Effector memory CD8-positive, alpha-beta T cell (primary cell): Measurements from ENCODE around the gene YY1.
"Not testable (repeated sequence)": the region's sequence is repeated elsewhere in the genome, so short reads cannot be mapped to it uniquely, and the experiment has no call there.

Experiments used
- ATAC-seq: fragments of 150-1000 bp; cut with Tn5 transposase; replicated peaks from 2 replicates; pipeline ENCODE4 v1.10.0; 2021; ENCODE audit warnings: mild to moderate bottlenecking, moderate library complexity
- DNase-seq, 3 experiments: peaks; one replicate each; pipeline ENCODE4 v3.0.0; 2021
- H3K27ac Mint-ChIP-seq, 2 donors: one replicate each; pipeline ENCODE4 v1.8.0; 2022; ENCODE audit warnings: mild to moderate bottlenecking in 2 of 2, mixed read lengths in 2 of 2, moderate library complexity in 2 of 2
- H3K27me3 Mint-ChIP-seq, 2 donors: one replicate each; pipeline ENCODE4 v1.8.0; 2022; ENCODE audit warnings: mixed read lengths in 2 of 2
- H3K36me3 Mint-ChIP-seq: one replicate; pipeline ENCODE4 v1.8.0; 2022; ENCODE audit warnings: mild to moderate bottlenecking, moderate library complexity, mixed read lengths; ENCODE audit not compliant: insufficient read depth
- H3K4me1 Mint-ChIP-seq, 2 donors: one replicate each; pipeline ENCODE4 v1.8.0; 2022; ENCODE audit warnings: low read depth in 2 of 2, mixed read lengths in 2 of 2
- H3K4me3 Mint-ChIP-seq, 2 donors: one replicate each; pipeline ENCODE4 v1.8.0; 2022; ENCODE audit warnings: mild to moderate bottlenecking in 2 of 2, mixed read lengths in 2 of 2, moderate library complexity in 2 of 2
- H3K9me3 Mint-ChIP-seq, 2 donors: one replicate each; pipeline ENCODE4 v1.8.0; 2022; ENCODE audit warnings: mixed read lengths in 2 of 2

Gene YY1

DNA sequence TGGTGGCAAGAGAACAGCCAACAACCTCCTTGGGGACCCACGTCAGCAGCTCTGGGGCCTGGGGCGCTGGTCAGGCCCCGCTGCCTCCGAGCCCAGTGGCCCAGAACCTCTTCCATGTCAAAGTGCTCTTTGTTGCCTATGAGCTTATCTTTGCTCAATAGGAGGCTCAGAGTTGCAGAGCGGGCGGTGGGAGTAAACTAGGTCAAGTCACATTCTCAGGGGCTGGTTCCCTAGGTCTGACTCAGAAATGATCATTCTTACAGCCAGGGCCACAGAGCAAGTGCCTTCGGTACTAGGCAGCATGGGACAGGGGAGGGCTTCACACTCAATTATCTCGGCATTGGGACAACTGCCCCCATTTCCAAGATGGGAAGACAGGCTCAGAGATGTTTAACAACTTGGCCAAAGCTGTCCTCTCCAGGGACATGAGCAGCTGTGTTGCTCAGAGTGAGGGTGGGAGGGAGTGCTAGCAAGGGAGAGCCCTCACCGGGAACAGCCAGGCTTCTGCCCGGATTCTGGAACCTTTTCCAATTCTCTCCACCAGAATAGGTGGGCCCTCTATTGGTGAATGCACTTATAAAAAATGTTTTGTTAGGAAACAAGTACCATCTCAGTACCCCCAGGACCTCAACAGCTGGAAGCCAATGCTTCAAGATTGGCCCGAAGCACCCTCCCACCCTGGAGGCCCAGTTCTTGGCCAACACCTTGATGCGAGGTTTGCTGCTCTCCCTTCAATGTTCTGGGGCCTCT is 55.4 kb downstream of the YY1 start:
- DNase-seq (no peak), ATAC-seq (no peak)
- Mint-ChIP-seq H3K36me3 (peaks cover 22% of the 10 kb centered on the region), H3K27ac (no peak overlapping the region), H3K27me3 (no peaks in the 10 kb centered on the region), H3K4me1 (peaks cover 0 to 16% of the 10 kb centered on the region in 2 donors), H3K9me3 (no peaks in the 10 kb centered on the region), H3K4me3 (no peak overlapping the region)

GRCh38 chr14:100294963-100295330 is 56.0 kb downstream of the YY1 start:
- Mint-ChIP-seq H3K4me3 (no peak overlapping the region), H3K9me3 (no peaks in the 10 kb centered on the region), H3K27ac (no peak overlapping the region), H3K27me3 (no peaks in the 10 kb centered on the region), H3K4me1 (peaks cover 0 to 21% of the 10 kb centered on the region in 2 donors), H3K36me3 (peaks cover 20% of the 10 kb centered on the region)
- DNase-seq, result no peak
- ATAC-seq, result no peak

GRCh38 chr14:100295376-100296105 is 56.6 kb downstream of the YY1 start:
- H3K27ac Mint-ChIP-seq, result no peak overlapping the region
- H3K9me3 Mint-ChIP-seq, result no peaks in the 10 kb centered on the region

GRCh38 chr14:100296106-100296651 is 57.2 kb downstream of the YY1 start:
- ATAC-seq (no peak), DNase-seq (no peak)
- H3K4me1 Mint-ChIP-seq, result peaks cover 0 to 21% of the 10 kb centered on the region in 2 donors
- no peak overlapping the region for H3K4me3 Mint-ChIP-seq
- peaks cover 17% of the 10 kb centered on the region for H3K36me3 Mint-ChIP-seq
- H3K27ac Mint-ChIP-seq, result no peak overlapping the region
- H3K9me3 Mint-ChIP-seq, result no peaks in the 10 kb centered on the region
- no peaks in the 10 kb centered on the region for H3K27me3 Mint-ChIP-seq

More at GRCh38 chr14:100295376-100296105, 56.6 kb downstream of the YY1 start:
- H3K4me3 Mint-ChIP-seq, result no peak overlapping the region
- ATAC-seq, result no peak
- no peak for DNase-seq
- H3K4me1 Mint-ChIP-seq, result peaks cover 0 to 21% of the 10 kb centered on the region in 2 donors
- peaks cover 17% of the 10 kb centered on the region for H3K36me3 Mint-ChIP-seq
- H3K27me3 Mint-ChIP-seq, result no peaks in the 10 kb centered on the region

- not testable (repeated sequence) for H3K4me3 Mint-ChIP-seq, ATAC-seq, H3K27me3 Mint-ChIP-seq, H3K9me3 Mint-ChIP-seq, DNase-seq
- Mint-ChIP-seq H3K27ac (peak overlapping the region in 1 of 2 donors; percentile 57), H3K36me3 (peaks cover 22% of the 10 kb centered on the region), H3K4me1 (peaks cover 1 to 23% of the 10 kb centered on the region in 2 donors)
Observed at GRCh38 chr14:100296729-100297128, 57.8 kb downstream of the YY1 start.

DNA sequence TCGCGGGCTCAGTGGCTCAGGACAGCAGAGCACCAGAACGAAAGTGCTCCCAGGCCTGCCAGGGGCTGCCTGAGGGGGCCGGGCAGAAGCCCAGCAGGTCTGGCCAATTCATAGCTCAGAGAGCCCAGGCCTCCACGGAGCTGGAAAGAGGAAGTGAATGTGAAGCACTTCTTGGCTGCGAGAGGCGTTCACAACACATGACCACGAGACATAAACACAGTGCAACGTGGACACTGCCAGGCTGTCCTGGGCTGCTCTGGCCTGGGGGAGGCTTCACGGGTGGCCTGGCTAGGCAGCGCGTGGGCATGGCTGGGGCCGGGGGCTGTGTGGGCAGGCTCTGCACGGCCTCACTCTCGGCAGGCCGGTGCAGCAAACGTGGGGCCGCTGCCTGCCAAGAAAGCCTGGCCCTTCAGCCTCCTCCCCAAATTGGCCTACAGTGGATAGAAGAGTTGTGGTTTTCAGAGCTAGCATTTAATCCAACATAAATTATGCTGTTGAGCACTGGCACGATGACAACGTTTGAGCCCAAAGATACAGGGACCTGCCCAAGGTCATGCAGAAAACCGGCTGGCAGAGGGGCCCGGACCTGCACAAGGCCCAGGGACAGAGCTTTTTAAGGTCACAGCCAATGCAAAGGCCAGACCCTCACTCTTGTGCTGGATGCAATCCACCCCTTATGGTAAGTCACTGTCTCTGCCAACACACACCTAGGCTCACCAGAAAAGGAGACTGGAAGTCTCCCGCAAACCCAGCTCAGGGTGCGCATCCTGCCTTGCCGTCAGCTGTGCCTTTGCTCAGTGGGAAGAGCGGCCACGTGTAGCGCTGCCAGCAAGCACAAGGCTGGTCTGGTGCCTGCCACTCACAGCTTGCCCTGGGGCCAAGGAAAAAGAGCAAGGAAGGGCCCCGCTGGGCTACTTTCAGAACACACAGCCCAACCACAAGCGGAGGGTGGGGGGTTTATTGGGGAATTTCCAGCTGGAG is 58.7 kb downstream of the YY1 start:
- peak; percentile 50 for ATAC-seq
- H3K27ac Mint-ChIP-seq, result peak overlapping the region in 1 of 2 donors; percentile 57
- H3K27me3 Mint-ChIP-seq, result no peaks in the 10 kb centered on the region
- DNase-seq, result no peak
- H3K4me3 Mint-ChIP-seq, result no peak overlapping the region
- H3K9me3 Mint-ChIP-seq, result no peaks in the 10 kb centered on the region
- H3K4me1 Mint-ChIP-seq, result peaks cover 4 to 26% of the 10 kb centered on the region in 2 donors
- peaks cover 22% of the 10 kb centered on the region for H3K36me3 Mint-ChIP-seq

DNA sequence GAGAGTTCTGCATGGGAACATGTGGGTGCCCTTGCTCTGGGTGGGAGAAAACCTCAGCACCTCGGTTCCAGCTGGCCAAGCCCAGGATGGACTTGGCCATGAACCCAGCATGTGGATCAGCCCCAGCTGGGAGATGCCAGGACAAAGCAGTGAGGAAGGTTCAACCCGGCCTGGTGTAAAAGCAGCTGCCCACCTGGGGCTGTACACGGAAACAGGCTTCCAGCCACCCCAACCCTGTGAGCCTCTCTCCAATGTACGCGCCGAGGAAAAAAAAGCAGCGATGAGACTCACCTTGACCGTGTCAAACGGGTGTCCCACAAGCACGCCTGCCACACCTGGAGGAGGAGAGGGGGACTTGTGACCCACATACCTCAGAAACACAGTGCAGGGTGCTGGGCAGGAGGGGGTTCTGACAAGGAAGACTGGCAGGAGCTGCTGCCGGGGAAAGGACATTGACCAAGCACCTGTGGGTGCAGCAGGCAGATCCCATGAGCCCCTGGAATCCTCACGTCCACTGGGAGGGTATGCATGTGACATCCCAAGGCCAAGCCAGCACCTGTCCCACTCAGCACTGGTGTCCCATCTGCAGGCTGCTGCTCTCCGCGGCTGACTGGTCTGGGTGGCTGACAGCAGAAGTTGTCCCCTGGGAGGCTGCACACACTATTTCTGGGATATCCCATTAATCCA is 59.8 kb downstream of the YY1 start:
- DNase-seq, result no peak
- Mint-ChIP-seq H3K36me3 (peaks cover 26% of the 10 kb centered on the region), H3K9me3 (no peaks in the 10 kb centered on the region), H3K4me1 (peaks cover 4 to 35% of the 10 kb centered on the region in 2 donors), H3K27me3 (no peaks in the 10 kb centered on the region), H3K4me3 (no peak overlapping the region), H3K27ac (no peak overlapping the region)
- ATAC-seq, result no peak

- Mint-ChIP-seq H3K27ac (peak overlapping the region in 1 of 2 donors; percentile 49), H3K36me3 (peaks cover 26% of the 10 kb centered on the region), H3K4me1 (peaks cover 4 to 40% of the 10 kb centered on the region in 2 donors), H3K27me3 (no peaks in the 10 kb centered on the region), H3K4me3 (no peak overlapping the region), H3K9me3 (no peaks in the 10 kb centered on the region)
- DNase-seq, result no peak
- ATAC-seq, result no peak
Observed at GRCh38 chr14:100299238-100299560, 60.3 kb downstream of the YY1 start.

DNA sequence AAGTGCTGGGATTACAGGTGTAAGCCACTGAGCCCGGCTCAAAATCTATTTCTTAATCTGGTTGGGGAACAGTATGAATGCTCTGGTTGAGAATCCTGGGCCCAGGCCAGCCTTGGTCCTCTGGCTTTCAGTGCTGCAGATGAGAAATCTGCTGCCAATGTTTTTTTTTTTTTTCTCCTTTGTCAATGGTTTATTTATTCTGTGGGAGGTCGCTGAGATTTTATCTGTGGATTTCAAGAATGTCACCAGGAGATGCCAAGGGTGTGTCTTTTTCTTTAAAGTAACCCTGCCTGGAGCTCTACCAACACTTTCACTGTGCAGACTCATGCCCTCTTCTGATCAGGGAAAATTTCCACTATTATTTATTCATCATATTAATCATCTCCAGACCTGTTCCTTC is 63.7 kb downstream of the YY1 start:
- no peaks in the 10 kb centered on the region for H3K27me3 Mint-ChIP-seq
- peaks cover 13 to 48% of the 10 kb centered on the region in 2 donors for H3K4me1 Mint-ChIP-seq
- DNase-seq (no peak), ATAC-seq (no peak)
- H3K36me3 Mint-ChIP-seq, result peaks cover 28% of the 10 kb centered on the region
- no peaks in the 10 kb centered on the region for H3K9me3 Mint-ChIP-seq
- peak overlapping the region in 1 of 2 donors; percentile 88 for H3K27ac Mint-ChIP-seq
- no peak overlapping the region for H3K4me3 Mint-ChIP-seq

GRCh38 chr14:100303179-100303578 is 64.2 kb downstream of the YY1 start:
- peaks cover 23% of the 10 kb centered on the region for H3K36me3 Mint-ChIP-seq
- H3K27ac Mint-ChIP-seq, result peak overlapping the region; percentile 56 to 88
- H3K9me3 Mint-ChIP-seq, result no peaks in the 10 kb centered on the region
- DNase-seq (no peak), ATAC-seq (no peak)
- H3K4me3 Mint-ChIP-seq, result peak overlapping the region in 1 of 2 donors; percentile 14
- H3K27me3 Mint-ChIP-seq, result no peaks in the 10 kb centered on the region
- peaks cover 19 to 47% of the 10 kb centered on the region in 2 donors for H3K4me1 Mint-ChIP-seq

DNA sequence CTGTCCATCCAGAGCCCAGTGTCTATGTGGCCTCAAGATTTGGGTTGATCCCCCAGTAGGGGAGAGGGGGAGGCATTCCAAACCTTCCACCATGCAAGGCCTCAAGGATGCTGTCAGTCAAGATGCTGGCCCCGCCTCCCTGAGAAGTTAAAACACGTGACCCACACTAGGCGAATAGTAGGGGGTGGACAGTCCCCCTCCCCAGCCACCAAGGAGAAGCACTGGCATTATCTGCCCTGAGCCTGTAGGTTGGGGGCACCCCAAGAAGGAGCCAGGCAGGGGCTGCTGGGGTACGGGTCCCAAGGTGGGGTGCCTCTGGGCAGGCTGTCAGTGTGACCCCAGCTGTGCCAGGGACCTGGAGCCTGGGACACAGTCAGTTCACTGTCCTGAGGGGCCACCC is 65.0 kb downstream of the YY1 start:
- Mint-ChIP-seq H3K36me3 (peaks cover 23% of the 10 kb centered on the region), H3K27ac (peak overlapping the region in 1 of 2 donors; percentile 88), H3K9me3 (no peaks in the 10 kb centered on the region), H3K4me3 (peak overlapping the region in 1 of 2 donors; percentile 92), H3K4me1 (peaks cover 19 to 52% of the 10 kb centered on the region in 2 donors), H3K27me3 (no peaks in the 10 kb centered on the region)
- no peak for ATAC-seq
- no peak for DNase-seq

DNA sequence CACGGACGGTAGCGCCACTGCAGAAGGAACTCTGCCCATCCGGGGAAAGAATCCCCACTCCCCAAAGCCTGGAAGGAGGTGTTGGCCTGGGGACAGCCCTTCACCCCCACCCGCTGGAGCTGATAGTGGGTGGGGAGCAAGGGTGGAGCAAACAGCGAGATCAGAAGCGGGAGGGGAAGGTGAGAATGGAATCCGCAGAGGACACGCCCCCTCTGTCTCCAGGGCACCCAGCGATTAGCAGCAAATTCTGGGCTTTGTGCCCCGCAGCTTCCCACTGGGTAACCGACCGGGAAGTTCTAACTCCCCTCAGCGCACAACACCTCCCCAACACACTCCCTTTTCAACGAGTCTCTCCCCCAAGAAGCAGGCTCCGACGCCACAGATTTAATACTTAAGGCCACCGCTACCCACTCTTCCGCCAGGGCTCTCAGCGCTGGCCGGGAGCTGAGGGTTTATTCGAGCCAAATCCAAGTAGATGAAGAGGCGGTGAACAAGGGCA is 65.9 kb downstream of the YY1 start:
- peak overlapping the region in 1 of 2 donors; percentile 88 for H3K27ac Mint-ChIP-seq
- peak; percentile 7 for ATAC-seq
- peaks cover 20% of the 10 kb centered on the region for H3K36me3 Mint-ChIP-seq
- peak in 1 of 3 experiments; percentile 18 for DNase-seq
- H3K4me3 Mint-ChIP-seq, result peak overlapping the region; percentile 82 to 92
- H3K9me3 Mint-ChIP-seq, result no peaks in the 10 kb centered on the region
- no peaks in the 10 kb centered on the region for H3K27me3 Mint-ChIP-seq
- peaks cover 19 to 44% of the 10 kb centered on the region in 2 donors for H3K4me1 Mint-ChIP-seq
